ENCODE measurements around the gene TTC17. TPM values are rescaled to one million over a fixed set of nuclear protein-coding genes. Genes with fewer than 3 reads are reported as not detected.
"Not testable (repeated sequence)": the region's sequence is repeated elsewhere in the genome, so short reads cannot be mapped to it uniquely, and the experiment has no call there.

The TTC17 gene
- total RNA-seq, 1 donor, result 74.1 TPM

DNA sequence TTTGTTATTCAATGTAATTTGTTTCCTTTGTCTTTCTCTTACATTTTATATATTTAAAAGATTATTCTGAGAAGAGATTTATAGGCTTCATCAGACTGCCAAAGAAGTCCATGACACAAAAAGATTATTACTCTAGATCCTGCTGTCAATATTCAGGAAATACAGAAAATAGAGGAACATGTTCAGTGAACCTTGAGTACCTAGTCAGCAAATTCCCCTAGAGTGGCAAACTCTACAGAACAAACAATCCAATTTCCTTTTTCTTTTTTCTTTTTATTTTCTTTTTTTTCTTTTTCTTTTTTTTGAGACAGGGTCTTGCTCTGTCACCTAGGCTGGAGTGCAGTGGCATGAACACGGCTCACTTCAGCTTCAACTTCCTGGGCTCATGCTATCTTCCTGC is 23.9 kb downstream of the TTC17 start:
- no peak for DNase-seq (ENCODE audit: low read depth in 2 of 3, low spot score in 2 of 3)

- DNase-seq (ENCODE audit: low read depth in 2 of 3, low spot score in 2 of 3), result no peak
Measured at GRCh38 chr11:43384393-43384792, 25.7 kb downstream of the TTC17 start.

DNA sequence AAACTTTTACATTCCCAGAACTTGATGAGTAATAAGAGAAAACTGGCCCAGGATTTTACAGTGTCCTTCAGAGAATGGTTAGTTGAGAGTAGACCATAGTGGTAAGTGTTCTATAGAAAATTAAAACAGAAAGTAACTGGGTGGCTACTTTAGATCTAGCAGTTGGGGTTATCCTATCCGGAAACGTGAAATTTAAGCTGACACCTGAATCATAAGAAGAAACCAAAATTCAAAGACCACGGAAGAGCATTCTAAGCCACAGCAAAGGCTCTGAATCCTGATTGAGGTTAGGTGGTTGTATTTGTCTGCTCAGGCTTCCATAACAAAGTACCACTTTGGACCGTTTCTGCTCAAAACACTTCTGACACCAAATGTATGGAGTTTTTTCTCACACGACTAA is 34.0 kb downstream of the TTC17 start:
- DNase-seq (ENCODE audit: low read depth in 2 of 3, low spot score in 2 of 3), result no peak

GRCh38 chr11:43393765-43394355 is 35.1 kb downstream of the TTC17 start:
- no peak for DNase-seq (ENCODE audit: low read depth in 2 of 3, low spot score in 2 of 3)

- DNase-seq (ENCODE audit: low read depth in 2 of 3, low spot score in 2 of 3), result no peak
Measured at GRCh38 chr11:43396617-43397016, 37.9 kb downstream of the TTC17 start.

DNA sequence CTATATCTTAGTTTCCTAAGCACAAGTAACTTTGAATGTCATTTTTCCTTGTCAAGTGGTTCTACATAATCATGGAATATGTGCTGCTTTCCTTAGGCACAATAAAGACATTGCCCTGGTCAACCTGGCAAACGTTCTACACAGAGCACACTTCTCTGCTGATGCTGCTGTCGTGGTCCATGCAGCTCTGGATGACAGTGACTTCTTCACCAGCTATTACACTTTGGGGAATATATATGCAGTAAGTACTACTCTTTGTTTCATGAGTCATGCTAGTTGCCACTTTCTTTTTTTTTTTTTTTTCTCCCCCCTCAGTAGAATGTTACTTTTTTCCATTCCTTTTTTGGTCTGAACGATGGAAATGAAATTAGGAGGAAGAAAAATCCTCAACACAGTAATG is 38.5 kb downstream of the TTC17 start:
- DNase-seq (ENCODE audit: low read depth in 2 of 3, low spot score in 2 of 3), result no peak

GRCh38 chr11:43399983-43400630 is 41.4 kb downstream of the TTC17 start:
- no peak for DNase-seq (ENCODE audit: low read depth in 2 of 3, low spot score in 2 of 3)

DNA sequence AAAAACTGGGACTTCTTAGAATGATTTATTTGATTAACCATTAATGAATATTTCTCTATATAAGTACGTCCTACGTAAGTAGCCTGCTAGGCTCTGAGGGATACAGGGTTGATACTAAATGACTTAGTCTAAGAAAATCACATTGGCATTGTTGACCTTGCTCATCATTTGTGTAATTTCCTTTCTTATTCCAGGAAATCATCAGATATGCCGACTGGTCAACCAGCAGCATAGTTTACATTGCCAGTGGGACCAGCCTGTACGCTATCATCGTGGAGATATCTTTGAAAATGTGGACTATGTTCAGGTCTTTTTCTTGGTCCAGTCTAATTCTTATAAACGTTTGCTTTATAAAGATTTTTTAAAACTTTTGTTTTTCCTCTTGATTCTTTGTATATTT is 42.5 kb downstream of the TTC17 start:
- no peak for DNase-seq (ENCODE audit: low read depth in 2 of 3, low spot score in 2 of 3)

DNA sequence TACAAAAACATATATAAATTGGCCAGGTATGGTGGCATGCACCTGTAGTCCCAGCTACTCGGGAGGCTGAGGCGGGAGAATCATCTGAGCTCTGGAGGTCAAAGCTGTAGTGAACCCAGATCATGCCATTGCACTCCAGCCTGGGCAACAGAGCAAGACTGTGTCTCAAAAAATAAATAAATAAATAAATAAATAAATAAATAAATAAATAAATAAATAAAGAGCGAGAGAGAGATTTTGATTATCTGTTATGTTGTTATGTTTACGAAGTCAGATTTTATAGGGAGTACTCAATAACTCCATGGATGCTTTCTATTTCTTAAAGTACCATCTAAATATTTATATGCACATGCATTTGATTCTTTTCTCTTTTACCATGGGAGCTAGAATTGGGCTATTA is 43.1 kb downstream of the TTC17 start:
- DNase-seq (ENCODE audit: low read depth in 2 of 3, low spot score in 2 of 3), result not testable (repeated sequence)

DNA sequence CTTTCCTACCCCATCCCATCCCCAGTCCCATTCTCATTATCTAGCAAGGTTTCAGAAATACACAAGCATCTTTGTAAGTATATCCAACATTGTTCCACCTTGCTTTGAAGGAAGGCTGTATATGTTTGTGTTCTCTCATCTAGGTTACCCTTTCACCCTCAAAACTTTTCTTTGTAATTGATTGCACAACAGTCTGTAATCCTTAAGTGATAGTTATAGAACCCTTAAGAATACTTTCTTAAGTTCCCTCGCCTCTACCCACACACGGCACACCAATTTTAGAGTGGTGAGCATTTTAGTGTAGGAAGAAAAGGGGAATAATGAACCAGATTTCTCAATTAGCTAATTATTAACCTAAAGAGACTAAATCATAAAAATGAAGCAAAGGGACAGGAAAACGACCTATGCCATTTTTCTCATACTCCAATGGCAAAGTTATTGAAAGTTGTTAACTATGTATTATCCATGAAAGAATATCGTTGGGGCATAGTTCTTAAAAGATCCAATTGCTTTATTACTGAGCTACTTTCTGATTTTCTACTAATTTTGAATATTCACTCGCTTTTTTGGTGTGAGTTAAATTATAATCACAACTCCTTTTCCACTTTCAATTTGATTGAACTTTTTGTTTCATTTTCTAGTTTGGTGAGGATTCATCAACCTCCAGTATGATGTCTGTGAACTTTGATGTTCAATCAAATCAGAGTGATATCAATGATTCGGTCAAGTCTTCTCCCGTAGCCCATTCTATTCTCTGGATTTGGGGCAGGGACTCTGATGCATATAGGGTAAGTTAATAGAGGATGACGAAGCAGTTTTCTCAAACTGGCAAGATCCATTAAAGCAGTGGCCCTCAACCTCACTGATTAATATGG is 44.9 kb downstream of the TTC17 start:
- DNase-seq (ENCODE audit: low read depth in 2 of 3, low spot score in 2 of 3), result no peak

- DNase-seq (ENCODE audit: low read depth in 2 of 3, low spot score in 2 of 3), result no peak
Measured at GRCh38 chr11:43404406-43404805, 45.7 kb downstream of the TTC17 start.

DNA sequence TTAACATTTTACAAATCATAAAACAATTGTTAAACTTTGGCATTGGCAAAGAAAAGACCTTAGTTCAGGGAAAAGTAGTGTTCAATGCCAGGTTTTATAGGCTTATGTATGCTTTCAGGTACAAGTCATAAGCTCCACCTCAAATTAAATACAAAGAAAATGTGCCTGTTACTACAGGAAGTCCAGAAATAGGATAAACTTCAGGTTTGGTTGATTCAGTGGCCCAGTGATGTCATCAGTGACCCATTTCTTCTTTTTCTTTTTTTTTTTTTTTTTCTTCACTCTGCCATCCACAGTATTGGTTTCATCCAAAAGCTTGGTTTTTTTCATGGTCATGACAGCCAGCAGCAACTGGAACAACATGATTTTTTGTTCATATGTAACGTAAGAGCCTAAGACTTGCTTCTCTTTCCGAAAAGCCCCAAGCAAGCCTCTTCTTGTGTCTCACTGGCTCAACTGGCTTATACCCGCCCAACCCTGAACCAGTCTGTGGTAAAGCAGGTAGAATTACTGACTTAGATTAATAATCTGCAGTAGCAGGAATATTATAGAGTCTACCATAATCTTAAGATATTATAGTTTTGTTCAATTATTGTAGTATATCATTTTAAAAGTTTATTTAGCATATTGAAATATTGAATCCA is 46.2 kb downstream of the TTC17 start:
- DNase-seq (ENCODE audit: low read depth in 2 of 3, low spot score in 2 of 3), result no peak

DNA sequence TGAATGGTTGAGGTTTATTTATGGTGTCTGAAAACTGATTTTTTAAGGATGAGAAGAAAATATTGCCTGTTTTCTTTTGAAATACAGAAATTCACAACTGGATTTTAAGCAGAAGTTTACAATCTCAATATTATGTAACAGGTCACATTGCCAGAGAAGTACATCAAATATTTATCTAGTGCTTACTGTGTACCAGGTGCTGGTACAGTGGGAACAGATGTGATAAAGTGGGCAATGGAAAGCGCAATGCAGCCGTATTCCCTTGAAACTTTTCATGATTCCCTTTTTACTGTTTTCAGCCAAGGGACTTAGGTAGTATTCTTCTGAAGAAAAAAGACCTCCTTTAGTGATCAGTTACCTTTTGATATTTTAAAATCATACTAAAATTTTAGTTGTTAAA is 49.6 kb downstream of the TTC17 start:
- DNase-seq (ENCODE audit: low read depth in 2 of 3, low spot score in 2 of 3), result no peak

- no peak for DNase-seq (ENCODE audit: low read depth in 2 of 3, low spot score in 2 of 3)
Measured at GRCh38 chr11:43410394-43410793, 51.7 kb downstream of the TTC17 start.

DNA sequence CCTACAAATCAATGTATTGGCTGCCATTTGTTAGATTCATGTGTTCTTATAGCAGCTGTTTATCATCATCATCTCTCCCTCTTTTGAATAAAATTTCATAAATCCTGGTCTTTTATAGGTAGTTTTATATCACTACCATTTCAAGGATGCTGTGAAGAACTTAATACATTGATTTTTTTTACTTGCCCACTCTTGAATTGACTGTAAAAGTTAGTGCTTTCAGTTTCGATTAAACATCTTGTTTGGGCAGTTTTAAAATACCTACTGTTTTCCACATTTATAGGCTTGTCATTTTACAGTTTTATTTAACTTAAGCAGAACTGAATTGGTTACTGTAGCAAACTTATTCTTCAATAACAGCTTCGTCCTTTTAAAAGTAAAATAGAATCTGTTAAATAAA is 59.5 kb downstream of the TTC17 start:
- DNase-seq (ENCODE audit: low read depth in 2 of 3, low spot score in 2 of 3), result no peak

GRCh38 chr11:43419460-43419859 is 60.7 kb downstream of the TTC17 start:
- DNase-seq (ENCODE audit: low read depth in 2 of 3, low spot score in 2 of 3), result peak in 2 of 3 donors; percentile 37 to 66

DNA sequence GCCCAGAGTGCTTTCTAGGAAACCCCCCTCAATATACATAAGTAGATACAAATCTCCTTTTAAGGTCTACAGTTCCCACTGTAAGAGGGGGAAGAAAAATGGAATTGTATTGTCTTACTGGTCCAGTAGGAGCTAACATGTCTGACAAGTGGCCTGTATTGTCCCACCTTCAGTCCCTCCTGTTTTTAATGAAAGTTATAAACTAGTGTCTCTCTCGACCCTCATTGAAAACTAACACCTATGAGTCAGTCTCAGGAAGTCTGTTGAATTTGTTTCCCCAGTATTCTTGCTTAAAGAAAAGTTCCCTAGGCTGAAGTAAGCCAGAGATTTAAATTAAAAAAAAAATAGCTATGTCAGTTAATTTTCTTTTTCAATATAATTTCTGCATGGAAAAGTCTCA is 69.3 kb downstream of the TTC17 start:
- DNase-seq (ENCODE audit: low read depth in 2 of 3, low spot score in 2 of 3), result no peak

- not testable (repeated sequence) for DNase-seq (ENCODE audit: low read depth in 2 of 3, low spot score in 2 of 3)
Measured at GRCh38 chr11:43430916-43431315, 72.2 kb downstream of the TTC17 start.

- DNase-seq (ENCODE audit: low read depth in 2 of 3, low spot score in 2 of 3), result no peak
Measured at GRCh38 chr11:43434893-43435292, 76.2 kb downstream of the TTC17 start.

- DNase-seq (ENCODE audit: low read depth in 2 of 3, low spot score in 2 of 3), result no peak
Measured at GRCh38 chr11:43440486-43440885, 81.8 kb downstream of the TTC17 start.

DNA sequence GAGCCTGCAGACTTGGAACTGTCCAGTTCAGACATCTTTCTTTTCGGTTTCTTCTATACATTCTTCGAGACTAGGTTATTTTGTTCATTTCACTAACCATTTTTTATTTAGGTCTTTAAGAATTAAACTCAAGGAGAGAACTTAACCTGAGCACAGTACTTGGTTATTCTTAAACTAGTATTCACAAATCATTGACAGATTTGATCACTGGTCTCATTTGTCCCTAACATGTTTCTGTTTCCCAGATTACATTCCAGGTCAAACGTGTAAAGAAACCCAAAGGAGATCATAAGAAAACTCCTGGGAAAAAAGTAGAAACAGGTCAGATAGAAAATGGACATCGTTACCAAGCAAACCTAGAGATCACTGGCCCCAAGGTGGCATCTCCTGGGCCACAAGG is 85.1 kb downstream of the TTC17 start:
- no peak for DNase-seq (ENCODE audit: low read depth in 2 of 3, low spot score in 2 of 3)

All from hematopoietic multipotent progenitor cell (in vitro differentiated cells).